ENCODE results near the gene RALGAPB. TPM values are rescaled to one million over a fixed set of nuclear protein-coding genes. Genes with fewer than 3 reads are reported as not detected.

RALGAPB gene
- total RNA-seq, 2 experiments from 2014 or later = 30.4 to 31.9 TPM

- no peaks in the 10 kb centered on the region for H3K9me3 Mint-ChIP-seq
- no peak overlapping the region for H3K27ac Mint-ChIP-seq
- H3K27me3 Mint-ChIP-seq = peaks cover 56% of the 10 kb centered on the region
- intact Hi-C loops (cut with DNase I, micrococcal nuclease) = no loop called here
- DNase-seq = no peak
- no peak for TF ChIP-seq CTCF (IDR thresholded peaks at IDR 0.05)
- Histone ChIP-seq H3K36me3 (ENCODE audit: insufficient read depth, low read length) (no peaks in the 10 kb centered on the region), H3K4me3 (ENCODE audit: low read length) (no peak overlapping the region), H3K27me3 (ENCODE audit: control insufficient read depth in 1 of 2, insufficient read depth in 2 of 2, low read length in 2 of 2) (peaks cover 5 to 14% of the 10 kb centered on the region in 2 experiments), H3K4me1 (ENCODE audit: insufficient read depth, low read length) (no peaks in the 10 kb centered on the region), H3K9me3 (ENCODE audit: control insufficient read depth in 1 of 2, insufficient read depth in 1 of 2, low read length in 2 of 2) (peaks cover 0 to 8% of the 10 kb centered on the region in 2 experiments), H3K27ac (ENCODE audit: low read depth in 1 of 2, low read length in 2 of 2) (no peak overlapping the region)
- no peaks in the 10 kb centered on the region for H3K36me3 Mint-ChIP-seq (ENCODE audit: low read depth)
- ChIA-PET POLR2A (no interaction called here), CTCF (no interaction called here)
- no peaks in the 10 kb centered on the region for H3K4me1 Mint-ChIP-seq (ENCODE audit: low read depth)
- no peak overlapping the region for H3K4me3 Mint-ChIP-seq
- ATAC-seq (ENCODE audit: poor library complexity) = no peak
These were observed 143.8 kb downstream of the RALGAPB start for GRCh38 chr20:38616457-38616856.

GRCh38 chr20:38617011-38617829 lies 144.6 kb downstream of the RALGAPB start:
- Histone ChIP-seq H3K4me1 (ENCODE audit: insufficient read depth, low read length) (no peaks in the 10 kb centered on the region), H3K27me3 (ENCODE audit: control insufficient read depth in 1 of 2, insufficient read depth in 2 of 2, low read length in 2 of 2) (peaks cover 5 to 16% of the 10 kb centered on the region in 2 experiments), H3K27ac (ENCODE audit: low read depth in 1 of 2, low read length in 2 of 2) (no peak overlapping the region), H3K4me3 (ENCODE audit: low read length) (no peak overlapping the region), H3K9me3 (ENCODE audit: control insufficient read depth in 1 of 2, insufficient read depth in 1 of 2, low read length in 2 of 2) (peaks cover 0 to 8% of the 10 kb centered on the region in 2 experiments), H3K36me3 (ENCODE audit: insufficient read depth, low read length) (no peaks in the 10 kb centered on the region)
- Mint-ChIP-seq H3K36me3 (ENCODE audit: low read depth) (no peaks in the 10 kb centered on the region), H3K27ac (no peak overlapping the region), H3K4me3 (no peak overlapping the region), H3K27me3 (peaks cover 56% of the 10 kb centered on the region), H3K4me1 (ENCODE audit: low read depth) (no peaks in the 10 kb centered on the region), H3K9me3 (no peaks in the 10 kb centered on the region)
- DNase-seq (no peak), ATAC-seq (ENCODE audit: poor library complexity) (no peak)
- TF ChIP-seq CTCF (IDR thresholded peaks at IDR 0.05) = no peak
- ChIA-PET CTCF (no interaction called here), POLR2A (no interaction called here)
- intact Hi-C loops (cut with DNase I, micrococcal nuclease) = no loop called here

GRCh38 chr20:38617830-38618196 lies 145.2 kb downstream of the RALGAPB start:
- Mint-ChIP-seq H3K9me3 (no peaks in the 10 kb centered on the region), H3K4me3 (no peak overlapping the region), H3K27ac (no peak overlapping the region), H3K36me3 (ENCODE audit: low read depth) (no peaks in the 10 kb centered on the region), H3K4me1 (ENCODE audit: low read depth) (no peaks in the 10 kb centered on the region), H3K27me3 (peaks cover 52% of the 10 kb centered on the region)
- no peak overlapping the region for H3K4me3 ChIP-seq (ENCODE audit: low read length)
- H3K27ac ChIP-seq (ENCODE audit: low read depth in 1 of 2, low read length in 2 of 2) = no peak overlapping the region
- DNase-seq (no peak), ATAC-seq (ENCODE audit: poor library complexity) (no peak)
- CTCF ChIA-PET = no interaction called here
- POLR2A ChIA-PET = no interaction called here
- no peaks in the 10 kb centered on the region for H3K4me1 ChIP-seq (ENCODE audit: insufficient read depth, low read length)
- intact Hi-C loops (cut with DNase I, micrococcal nuclease) = no loop called here
- no peaks in the 10 kb centered on the region for H3K36me3 ChIP-seq (ENCODE audit: insufficient read depth, low read length)
- H3K9me3 ChIP-seq (ENCODE audit: control insufficient read depth in 1 of 2, insufficient read depth in 1 of 2, low read length in 2 of 2) = peaks cover 0 to 8% of the 10 kb centered on the region in 2 experiments
- H3K27me3 ChIP-seq (ENCODE audit: control insufficient read depth in 1 of 2, insufficient read depth in 2 of 2, low read length in 2 of 2) = peaks cover 5 to 18% of the 10 kb centered on the region in 2 experiments
- TF ChIP-seq CTCF (IDR thresholded peaks at IDR 0.05) = no peak

All from CD4-positive, alpha-beta T cell (primary cell).